BJ (cell line): ENCODE measurements around the gene ARSH. TPM values are rescaled to one million over a fixed set of nuclear protein-coding genes. Genes with fewer than 3 reads are reported as not detected.
"Not testable (repeated sequence)": the region's sequence is repeated elsewhere in the genome, so short reads cannot be mapped to it uniquely, and the experiment has no call there.

ENCODE experiments used
- CTCF ChIA-PET: fragments of 350-600 bp; formaldehyde crosslinking; extraction: SDS; loops from one replicate; lab custom pipeline; 2021; ENCODE audit warnings: antibody characterized with exemption, inconsistent platforms; lab: Yijun Ruan, JAX
- POLR2A ChIA-PET: fragments of 300-600 bp; sonication (Branson Sonifier 250); formaldehyde crosslinking; extraction: SDS; loops from one replicate; lab custom pipeline; 2021; ENCODE audit warnings: antibody characterized with exemption; lab: Charles Lee
- DNase-seq: peaks from one replicate; pipeline ENCODE4 v3.0.0-alpha.2; 2011; ENCODE audit warnings: low read depth
- H3K27me3 ChIP-seq: 2 replicates; pipeline ENCODE4 v1.6.0; 2011; ENCODE audit warnings: low read length; ENCODE audit not compliant: control insufficient read depth, insufficient read depth
- H3K36me3 ChIP-seq: 2 replicates; pipeline ENCODE4 v1.5.1; 2011; ENCODE audit warnings: low read length; ENCODE audit not compliant: control insufficient read depth, insufficient read depth
- H3K4me3 ChIP-seq: 2 replicates; pipeline ENCODE4 v1.5.1; 2011; ENCODE audit warnings: low read depth, mild to moderate bottlenecking, control low read depth, low read length
- CTCF ChIP-seq: IDR thresholded peaks from 2 replicates; pipeline ENCODE4 v1.5.1; 2011; ENCODE audit warnings: low read depth, mild to moderate bottlenecking, control low read depth, inconsistent platforms, low read length, moderate library complexity; ENCODE audit not compliant: insufficient read depth
- polyA minus RNA-seq: library from RNA; depleted of rRNA, polyadenylated mRNA; stranded (reverse); fragments of >200 nt; gene quantifications from 2 replicates; pipeline ENCODE4 v1.2.3, GENCODE V29; 2011; rRNA and poly(A)+ RNA removed
- polyA plus RNA-seq: library from polyadenylated mRNA; depleted of rRNA; stranded (reverse); fragments of >200 nt; gene quantifications from 2 replicates; pipeline ENCODE4 v1.2.3, GENCODE V29; 2011; rRNA removed

The ARSH gene
- polyA plus RNA-seq (not detected in 2 replicates), polyA minus RNA-seq (not detected in 2 replicates)

GRCh38 chrX:3006495-3006894 lies at the start of gene ARSH:
ARSH (plus strand) TSS chrX:3006546; CDS start chrX:3006613, 67 bp downstream.
- Histone ChIP-seq H3K27me3 (no peaks in the 10 kb centered on the region), H3K36me3 (no peaks in the 10 kb centered on the region), H3K4me3 (no peak within 1 kb of the TSS)
- DNase-seq: no peak
- POLR2A ChIA-PET: no interaction called here
- CTCF ChIA-PET: no interaction called here
- TF ChIP-seq CTCF: no peak

- CTCF ChIA-PET: no interaction called here
- no peak for TF ChIP-seq CTCF
- Histone ChIP-seq H3K36me3 (no peaks in the 10 kb centered on the region), H3K4me3 (no peak overlapping the region), H3K27me3 (no peaks in the 10 kb centered on the region)
- no peak for DNase-seq
- POLR2A ChIA-PET: no interaction called here
Observed at GRCh38 chrX:2958199-2958598, 48.1 kb upstream of the ARSH start.

- no peaks in the 10 kb centered on the region for H3K27me3 ChIP-seq
- TF ChIP-seq CTCF: no peak
- H3K4me3 ChIP-seq: no peak overlapping the region
- CTCF ChIA-PET: no interaction called here
- no peaks in the 10 kb centered on the region for H3K36me3 ChIP-seq
- DNase-seq: no peak
- POLR2A ChIA-PET: no interaction called here
Observed at GRCh38 chrX:2960861-2961515, 45.4 kb upstream of the ARSH start.

- Histone ChIP-seq H3K36me3 (no peaks in the 10 kb centered on the region), H3K27me3 (no peaks in the 10 kb centered on the region), H3K4me3 (no peak overlapping the region)
- CTCF ChIA-PET: interaction anchor here (0.7 kb wide), 1 partner anchor 12 kb away, joined by 3 read pairs; no protein-coding TSS in a partner anchor
- TF ChIP-seq CTCF: no peak
- no peak for DNase-seq
- POLR2A ChIA-PET: no interaction called here
Observed at GRCh38 chrX:2962381-2962780, 44.0 kb upstream of the ARSH start.

- H3K4me3 ChIP-seq, CTCF ChIA-PET, DNase-seq, H3K36me3 ChIP-seq, H3K27me3 ChIP-seq, POLR2A ChIA-PET: not testable (repeated sequence)
Observed at GRCh38 chrX:2963449-2963848, 42.9 kb upstream of the ARSH start.

GRCh38 chrX:2963992-2964794 lies 42.2 kb upstream of the ARSH start:
- POLR2A ChIA-PET, CTCF ChIA-PET: not testable (repeated sequence)

More at GRCh38 chrX:2963992-2964794, 42.2 kb upstream of the ARSH start:
- not testable (repeated sequence) for H3K27me3 ChIP-seq, H3K4me3 ChIP-seq, DNase-seq, H3K36me3 ChIP-seq
